ENCODE results near the gene CCL4. TPM values are rescaled to one million over a fixed set of nuclear protein-coding genes. Genes with fewer than 3 reads are reported as not detected.
"Not testable (repeated sequence)": the region's sequence is repeated elsewhere in the genome, so short reads cannot be mapped to it uniquely, and the experiment has no call there.

CCL4 gene
- total RNA-seq, 1 experiment from 2014 or later, result not detected

DNA sequence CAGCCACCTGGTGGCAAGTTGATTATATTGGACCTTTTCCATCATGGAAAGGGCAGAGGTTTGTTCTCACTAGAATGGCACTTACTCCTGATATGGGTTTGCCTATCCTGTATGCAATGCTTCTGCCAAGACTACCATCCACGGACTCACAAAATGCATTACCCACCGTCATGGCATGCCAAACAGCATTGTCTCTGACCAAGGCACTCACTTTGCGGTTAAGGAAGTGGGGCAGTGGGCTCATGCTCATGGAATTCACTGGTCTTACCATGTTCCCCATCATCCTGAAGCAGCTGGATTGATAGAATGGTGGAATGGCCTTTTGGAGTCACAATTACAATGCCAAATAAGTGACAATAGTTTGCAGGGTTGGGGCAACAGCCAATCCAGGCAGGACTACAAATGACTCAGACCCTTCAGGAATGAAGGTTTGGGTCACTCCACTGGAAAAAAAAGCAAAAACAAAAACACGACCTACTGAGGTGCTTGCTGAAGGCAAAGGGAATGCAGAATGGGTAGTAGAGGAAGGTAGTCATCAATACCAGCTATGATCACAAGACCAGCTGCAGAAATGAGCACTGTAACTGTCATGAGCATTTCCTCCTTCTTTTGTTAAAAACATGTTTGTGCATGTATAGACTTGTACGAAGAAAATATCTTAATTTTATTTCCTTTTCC is 11.5 kb downstream of the CCL4 start:
- DNase-seq (ENCODE audit: extremely low read depth, low read depth), result not testable (repeated sequence)

DNA sequence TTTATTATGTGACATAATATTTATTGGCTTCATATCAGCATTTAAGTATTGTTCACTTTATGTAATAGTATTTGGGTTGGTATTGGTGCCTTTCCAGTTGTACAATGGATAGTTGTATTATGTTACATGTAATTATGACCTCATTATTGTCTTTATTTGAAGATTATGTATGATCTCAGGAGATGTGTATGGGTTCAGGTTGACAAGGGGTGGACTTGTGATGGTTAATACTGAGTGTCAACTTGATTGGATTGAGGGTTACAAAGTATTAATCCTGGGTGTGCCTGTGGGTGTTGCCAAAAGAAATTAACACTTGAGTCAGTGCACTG is 12.0 kb downstream of the CCL4 start:
- DNase-seq (ENCODE audit: extremely low read depth, low read depth), result not testable (repeated sequence)

DNA sequence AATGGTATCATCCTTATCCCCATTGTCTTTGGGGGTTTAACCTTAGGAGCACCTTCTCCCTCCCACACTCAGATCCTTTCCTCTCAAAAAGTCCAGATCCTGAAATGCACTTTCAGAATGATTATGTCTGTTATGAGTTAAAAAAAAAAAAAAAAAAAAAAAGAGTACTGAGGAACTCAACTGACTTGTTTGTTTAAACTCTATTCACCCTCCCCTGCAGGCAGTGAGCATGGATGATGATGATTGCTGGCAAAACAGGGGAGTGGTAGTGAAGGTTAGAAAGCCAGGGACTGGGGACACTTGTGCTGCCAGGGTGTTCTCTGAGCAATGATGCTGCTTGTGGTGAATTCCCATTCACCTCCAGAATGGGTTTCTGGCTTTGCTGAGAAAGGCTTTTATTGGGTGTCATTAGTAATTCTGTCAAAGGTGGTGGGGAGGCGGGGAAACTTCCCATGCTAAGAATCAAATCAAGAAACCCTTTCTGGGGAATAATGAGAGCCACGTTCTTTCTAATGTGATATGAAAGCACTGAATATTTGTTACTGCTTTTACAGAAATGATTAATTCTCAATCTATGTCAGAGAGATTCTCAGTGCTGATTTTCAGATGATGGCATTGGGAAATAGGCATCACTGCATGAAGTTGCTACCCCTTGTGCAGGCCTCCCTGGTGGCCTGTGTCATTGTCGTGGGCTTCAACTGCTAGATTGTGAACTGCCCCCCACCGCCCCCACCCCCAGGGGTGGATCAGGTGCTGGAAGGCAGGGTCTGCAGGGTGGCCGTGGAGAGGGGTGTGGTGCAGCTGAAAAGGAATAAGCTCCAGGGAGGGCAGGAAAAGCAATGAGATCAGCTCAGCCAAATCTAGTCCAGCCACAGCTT is 14.1 kb downstream of the CCL4 start:
- DNase-seq (ENCODE audit: extremely low read depth, low read depth), result no peak

DNA sequence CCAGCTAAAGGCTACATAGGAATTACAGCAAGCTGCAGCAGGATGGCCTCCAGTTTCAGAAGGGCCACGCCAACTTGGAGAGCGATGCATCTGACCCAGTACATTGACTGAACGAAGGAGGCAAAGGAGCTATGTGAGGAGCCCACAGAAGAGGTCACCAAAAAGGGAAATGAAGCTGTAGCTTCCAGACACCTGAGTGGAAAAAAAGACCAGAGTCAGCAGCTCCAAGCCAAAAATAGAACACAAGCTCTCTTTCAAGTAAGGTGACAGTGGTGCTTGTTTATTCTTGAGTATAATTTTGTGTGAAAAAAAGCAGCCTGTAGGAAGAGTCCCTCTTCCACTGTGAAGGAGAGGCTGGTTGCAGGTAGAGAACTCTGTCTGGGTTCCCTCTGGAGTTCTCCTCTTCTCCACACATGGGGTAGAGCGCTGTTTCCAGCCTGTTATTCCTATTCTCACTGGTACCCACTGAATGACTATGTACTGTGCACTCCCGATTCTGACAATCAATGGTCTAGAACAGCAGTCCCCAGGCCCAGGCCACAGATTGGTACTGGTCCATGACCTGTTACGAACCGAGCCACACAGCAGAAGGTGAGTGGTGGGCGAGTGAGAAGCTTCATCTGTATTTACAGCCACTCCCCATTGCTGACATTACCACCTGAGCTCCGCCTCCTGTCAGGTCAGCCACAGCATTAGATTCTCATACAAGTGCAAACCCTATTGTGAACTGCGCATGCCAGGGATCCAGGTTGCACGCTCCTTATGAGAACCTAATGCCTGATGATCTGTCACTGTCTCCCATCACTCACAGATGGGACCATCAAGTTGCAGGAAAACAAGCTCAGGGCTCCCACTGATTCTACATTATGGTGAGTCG is 15.1 kb downstream of the CCL4 start:
- DNase-seq (ENCODE audit: extremely low read depth, low read depth), result no peak

DNA sequence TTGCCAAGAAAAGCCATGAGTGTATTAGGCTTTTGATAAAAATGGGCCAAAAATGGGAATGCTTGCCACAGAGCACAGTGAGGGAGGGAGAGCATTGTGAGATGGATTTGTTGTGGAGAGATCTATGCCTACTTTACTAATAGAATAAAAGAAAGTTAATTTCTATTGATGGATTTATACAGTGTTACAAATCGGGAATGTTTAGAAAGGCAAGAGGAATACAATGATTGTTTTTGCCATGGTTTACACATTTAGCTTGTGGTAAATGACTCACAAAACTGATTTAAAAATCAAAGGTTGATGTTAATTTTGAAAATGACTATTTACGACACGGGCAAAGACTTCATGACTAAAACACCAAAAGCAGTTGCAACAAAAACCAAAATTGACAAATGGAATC is 16.6 kb downstream of the CCL4 start:
- no peak for DNase-seq (ENCODE audit: extremely low read depth, low read depth)

DNA sequence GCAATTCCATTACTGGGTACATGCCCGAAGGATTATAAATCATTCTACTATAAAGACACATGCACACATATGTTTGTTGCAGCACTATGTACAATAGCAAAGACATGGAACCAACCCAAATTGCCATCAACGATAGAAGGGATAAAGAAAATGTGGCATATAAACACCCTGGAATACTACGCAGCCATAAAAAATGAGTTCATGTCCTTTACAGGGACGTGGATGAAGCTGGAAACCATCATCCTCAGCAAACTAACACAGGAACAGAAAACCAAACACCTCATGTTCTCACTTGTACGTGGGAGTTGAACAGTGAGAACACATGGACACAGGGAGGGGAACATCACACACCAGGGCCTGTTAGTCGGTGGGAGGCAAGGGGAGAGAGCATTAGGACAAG is 17.5 kb downstream of the CCL4 start:
- DNase-seq (ENCODE audit: extremely low read depth, low read depth), result not testable (repeated sequence)

DNA sequence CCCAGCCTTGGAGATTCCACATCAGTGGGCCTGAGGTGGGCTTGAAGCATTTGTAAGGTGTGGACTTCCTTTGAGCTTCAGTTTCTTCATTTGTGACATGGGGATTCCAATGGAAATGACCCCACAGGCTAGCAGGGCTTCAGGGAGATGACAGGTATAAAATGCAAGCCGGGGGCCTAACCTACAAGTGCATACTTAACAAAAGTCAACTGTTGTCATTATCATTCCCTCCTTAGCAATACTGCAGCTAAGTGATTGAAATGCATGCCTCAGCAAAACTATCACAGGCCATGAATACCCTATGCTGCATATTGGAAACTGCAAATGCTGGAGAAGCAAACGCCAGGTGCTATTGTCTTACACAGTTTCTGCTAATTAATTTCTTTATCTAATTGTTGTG is 19.8 kb downstream of the CCL4 start:
- no peak for DNase-seq (ENCODE audit: extremely low read depth, low read depth)

DNA sequence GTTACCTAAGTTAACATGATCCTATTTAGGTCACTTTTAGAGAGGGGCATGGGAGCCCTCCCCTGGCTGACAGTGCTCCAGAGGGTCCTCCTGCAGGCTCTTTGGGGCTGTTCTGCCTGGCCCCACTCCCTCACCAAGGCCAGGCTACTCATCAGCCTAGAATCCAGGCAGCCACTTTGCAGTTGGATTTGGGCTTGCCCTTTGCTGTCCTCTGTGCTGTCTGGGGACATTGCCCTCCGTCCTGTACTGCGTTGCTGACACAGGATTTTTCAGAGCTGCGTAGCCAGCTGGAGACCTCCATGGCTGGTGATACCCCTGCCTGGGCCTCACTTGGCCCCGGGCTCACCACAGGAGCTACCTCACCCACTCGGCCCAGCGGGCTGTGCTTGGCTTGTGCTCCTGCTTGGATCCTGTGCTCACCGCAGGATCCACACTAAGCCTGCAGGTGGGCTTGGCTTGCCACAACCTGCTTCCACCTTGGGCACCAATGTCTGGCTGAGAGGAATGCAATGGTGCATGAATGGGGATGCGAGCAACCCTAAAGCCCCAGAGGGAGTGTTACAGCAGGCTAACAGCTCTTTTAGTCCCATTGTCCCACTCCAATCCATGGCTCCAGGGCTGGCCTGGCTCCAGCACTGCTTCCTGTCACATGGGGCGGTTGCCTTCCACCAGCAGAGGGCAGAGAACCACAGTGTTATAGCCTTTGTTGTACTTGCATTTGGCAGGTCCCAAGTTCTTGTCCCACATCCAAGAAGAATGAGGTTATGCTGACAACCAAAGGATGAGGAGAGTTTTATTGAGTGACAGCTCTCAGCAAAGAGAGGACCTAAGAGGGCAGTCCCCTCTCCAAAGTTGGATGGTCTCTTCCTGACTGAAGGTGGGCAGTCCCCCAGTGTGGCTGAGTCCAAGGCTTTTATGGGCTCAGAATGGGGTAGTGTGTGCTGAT is 21.5 kb downstream of the CCL4 start:
- no peak for DNase-seq (ENCODE audit: extremely low read depth, low read depth)

DNA sequence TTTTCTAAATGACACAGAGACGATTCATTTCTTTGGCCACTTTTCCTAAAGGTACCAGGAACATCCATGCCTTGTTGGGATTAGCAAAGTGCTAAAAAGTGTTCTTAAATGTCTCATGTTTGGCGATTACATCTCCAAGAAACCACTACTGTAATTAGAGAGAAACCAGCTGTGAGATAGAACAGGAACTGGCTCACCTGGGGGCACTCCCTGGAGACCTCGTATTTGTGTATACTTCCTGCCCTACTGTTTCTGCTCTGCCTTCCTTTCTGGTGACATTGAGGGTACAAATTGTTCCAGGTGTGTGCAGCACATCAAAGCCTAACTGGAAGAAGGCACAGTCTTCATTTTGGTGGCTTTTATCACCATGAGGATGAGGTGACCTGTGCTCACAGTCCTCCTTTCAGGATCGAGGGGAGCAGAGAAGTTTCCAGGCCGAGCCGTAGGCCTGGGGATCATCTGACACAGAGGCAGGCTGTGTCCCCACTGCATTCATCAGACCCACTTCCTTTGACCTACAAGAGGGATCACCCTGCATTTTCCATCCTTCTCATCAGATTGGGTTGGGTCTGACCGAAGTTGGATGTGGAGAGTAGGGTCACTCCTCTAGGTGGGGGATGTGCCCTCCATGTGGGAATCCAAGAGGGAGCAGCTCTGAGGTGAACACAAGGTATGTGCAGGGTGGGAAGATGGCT is 23.7 kb downstream of the CCL4 start:
- DNase-seq (ENCODE audit: extremely low read depth, low read depth), result no peak

DNA sequence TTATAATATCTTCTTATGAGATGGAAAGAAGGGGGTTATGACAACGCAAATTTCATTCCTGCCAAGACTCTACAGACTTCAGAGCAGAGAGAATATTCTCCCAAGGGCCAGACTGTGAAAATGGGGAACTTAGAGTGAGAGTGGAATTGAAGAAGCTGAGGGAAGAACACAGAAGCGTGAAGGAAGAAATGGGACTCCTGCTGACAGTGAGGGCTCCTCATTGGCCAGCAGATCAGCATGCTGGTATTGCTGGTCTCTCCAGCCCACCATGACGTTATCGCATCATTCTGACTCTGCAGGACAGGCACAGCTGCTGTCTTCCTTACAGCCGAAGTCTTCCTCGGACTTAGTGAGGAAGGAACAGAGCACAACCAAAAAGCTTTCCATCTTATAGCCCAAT is 24.3 kb downstream of the CCL4 start:
- DNase-seq (ENCODE audit: extremely low read depth, low read depth), result no peak

DNA sequence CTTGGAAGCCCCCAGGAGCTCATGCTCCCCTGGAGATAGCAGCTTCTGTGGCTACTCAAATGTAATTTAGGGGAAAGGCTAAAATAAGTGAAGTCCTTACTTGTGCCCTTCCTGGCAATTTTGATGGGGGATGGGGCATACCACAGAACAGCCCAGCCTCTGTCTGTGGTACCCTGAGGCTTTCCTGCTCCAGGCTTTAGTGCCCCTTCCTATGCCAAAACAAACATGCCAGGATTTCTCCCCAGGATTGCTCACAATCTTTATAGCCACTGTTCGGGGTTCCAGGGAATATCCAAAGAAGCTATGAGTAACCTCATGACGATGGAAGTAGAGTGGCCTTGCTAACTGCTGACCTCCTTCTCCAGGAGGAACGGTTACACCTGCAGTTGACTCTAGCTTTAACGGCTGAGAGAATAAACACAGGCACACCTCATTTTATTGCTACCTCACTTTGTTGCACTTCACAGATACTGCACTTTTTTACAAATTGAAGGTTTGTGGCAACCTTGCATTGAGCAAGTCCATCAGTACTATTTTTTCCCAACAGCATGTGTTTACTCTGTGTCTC is 24.9 kb downstream of the CCL4 start:
- DNase-seq (ENCODE audit: extremely low read depth, low read depth), result no peak

DNA sequence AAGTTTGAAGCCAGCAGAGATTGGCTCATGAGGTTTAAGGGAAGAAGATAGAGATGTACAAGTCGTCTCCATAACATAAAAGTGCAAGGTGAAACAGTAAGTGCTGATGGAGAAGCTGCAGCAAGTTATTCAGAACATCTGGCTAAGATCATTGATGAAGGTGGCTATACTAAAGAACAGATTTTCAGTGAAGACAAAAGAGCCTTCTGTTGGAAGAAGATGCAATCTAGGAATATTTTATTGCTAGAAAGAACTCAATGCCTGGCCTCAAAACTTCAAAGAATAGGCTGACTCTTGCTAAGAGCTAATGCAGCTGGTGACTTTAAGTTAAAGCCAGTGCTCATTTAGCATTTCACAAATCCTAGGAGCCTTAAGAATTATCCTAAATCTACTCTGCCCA is 26.0 kb downstream of the CCL4 start:
- DNase-seq (ENCODE audit: extremely low read depth, low read depth), result no peak

DNA sequence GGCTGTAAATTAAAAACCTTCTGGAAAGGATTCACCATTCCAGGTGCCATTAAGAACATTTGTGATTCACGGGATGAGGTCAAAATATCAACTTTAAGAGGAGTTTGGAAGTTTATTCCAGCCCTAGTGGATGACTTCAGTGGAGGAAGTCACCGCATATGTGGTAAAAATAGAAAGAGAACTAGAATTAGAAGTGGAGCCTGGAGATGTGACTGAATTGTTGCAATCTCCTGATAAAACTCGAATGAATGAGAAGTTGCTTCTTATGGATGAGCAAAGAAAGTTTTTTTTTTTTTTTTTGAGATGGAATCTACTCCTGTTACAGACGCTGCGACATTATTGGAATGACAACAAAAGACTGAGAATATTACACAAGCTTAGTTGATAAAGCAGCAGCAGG is 26.7 kb downstream of the CCL4 start:
- DNase-seq (ENCODE audit: extremely low read depth, low read depth), result no peak

DNA sequence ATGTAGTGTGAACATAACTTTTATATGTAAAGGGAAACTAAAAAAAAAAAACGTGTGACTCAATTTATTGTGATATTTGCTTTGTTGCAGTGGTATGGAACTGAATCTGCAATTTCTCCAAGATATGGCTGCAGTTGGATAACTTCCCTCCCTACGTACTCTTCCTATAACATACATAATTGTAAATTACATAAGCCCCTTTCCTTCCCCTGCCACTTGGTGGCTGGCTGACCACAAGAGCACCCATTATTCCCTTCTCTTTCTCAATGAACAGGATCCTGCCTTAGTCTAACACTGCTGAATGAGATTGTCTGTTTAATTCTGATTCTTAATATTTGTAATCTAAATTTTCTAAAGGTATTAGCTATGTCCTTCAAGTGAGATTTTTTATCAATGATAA is 27.8 kb downstream of the CCL4 start:
- no peak for DNase-seq (ENCODE audit: extremely low read depth, low read depth)

DNA sequence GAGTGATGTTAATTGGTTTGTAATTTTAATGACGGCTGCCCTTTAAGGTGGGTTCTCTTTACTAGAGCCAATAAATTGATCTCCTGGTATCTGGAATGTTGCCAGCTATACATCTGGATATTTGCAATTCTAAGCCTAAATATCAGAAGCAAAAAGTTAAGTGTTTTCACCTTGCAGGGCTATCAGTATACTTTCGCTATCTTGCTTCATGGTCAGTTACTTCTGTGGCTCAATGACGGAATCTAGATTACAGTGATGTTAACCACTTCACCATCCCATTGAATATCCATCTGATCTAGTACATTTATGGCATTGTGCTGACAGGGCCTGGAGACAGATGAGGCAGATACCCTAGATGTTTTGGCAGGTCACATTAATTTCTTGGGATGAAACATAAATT is 28.3 kb downstream of the CCL4 start:
- DNase-seq (ENCODE audit: extremely low read depth, low read depth), result no peak

DNA sequence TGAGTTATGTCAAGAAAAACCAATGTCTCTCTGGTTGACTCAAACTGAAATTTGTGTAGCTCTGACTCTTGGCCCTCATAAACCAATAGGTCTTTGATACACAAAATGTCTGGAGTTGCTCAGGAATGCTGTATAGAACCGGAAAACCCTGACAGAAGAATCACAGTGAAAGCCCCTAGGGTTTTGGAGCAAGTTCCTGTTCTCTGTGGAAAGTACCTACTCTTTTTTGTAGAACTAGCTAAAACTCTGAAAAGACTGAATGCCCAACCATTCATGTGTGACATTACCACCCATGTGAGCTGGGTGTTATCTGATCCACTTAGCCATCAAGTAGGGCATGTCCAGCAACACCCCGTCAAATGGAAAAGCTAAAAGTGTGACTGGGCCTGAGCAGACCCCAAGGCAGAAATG is 28.8 kb downstream of the CCL4 start:
- no peak for DNase-seq (ENCODE audit: extremely low read depth, low read depth)

DNA sequence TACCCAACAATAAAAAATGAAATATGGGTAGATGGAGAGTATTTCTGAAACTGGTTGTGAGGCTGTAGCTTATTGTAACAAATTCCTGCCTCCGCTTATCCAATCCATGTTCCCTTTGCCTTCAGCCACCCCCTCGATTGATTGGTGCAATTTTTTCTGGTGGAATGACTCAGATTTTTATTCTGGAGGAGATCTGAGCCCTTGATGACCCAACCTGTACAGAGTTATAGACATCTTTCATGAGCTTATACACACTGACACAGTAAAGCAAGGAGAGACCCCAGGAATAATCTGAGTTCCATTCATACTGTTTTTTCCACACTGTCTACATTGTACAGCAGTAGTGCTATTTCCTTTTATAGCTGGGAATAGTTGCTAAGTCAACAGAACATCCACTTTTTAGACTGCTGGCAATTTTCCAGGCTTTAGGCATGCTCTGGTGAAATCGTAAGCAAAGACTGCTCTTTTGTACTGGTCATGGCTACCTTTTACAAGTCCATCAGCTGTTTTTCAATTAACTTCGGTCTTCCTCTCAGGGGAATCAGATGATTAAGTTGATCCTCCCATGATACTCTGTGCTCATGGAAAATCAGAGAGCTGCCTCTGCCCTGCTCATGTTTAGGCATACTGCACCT is 30.1 kb downstream of the CCL4 start:
- no peak for DNase-seq (ENCODE audit: extremely low read depth, low read depth)

DNA sequence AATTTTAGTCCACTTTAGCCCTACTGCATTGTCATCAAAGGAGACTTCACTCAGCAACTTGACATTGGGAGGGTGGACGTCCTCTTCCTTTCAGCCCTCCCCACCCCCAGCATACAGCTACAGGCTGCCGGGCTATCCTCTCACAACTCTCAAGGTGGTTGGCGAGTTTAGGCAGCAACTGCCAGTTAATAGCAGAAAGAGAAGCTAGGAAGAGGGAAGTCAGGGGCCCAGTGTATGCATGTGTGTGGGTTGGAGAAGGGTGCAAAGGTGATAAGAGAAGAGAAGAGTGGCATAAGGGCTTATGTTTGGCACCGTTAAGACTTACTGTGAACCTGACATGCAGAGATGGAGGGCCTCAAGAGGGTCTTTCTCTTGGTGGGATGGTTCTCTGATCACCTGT is 31.8 kb downstream of the CCL4 start:
- DNase-seq (ENCODE audit: extremely low read depth, low read depth), result no peak

DNA sequence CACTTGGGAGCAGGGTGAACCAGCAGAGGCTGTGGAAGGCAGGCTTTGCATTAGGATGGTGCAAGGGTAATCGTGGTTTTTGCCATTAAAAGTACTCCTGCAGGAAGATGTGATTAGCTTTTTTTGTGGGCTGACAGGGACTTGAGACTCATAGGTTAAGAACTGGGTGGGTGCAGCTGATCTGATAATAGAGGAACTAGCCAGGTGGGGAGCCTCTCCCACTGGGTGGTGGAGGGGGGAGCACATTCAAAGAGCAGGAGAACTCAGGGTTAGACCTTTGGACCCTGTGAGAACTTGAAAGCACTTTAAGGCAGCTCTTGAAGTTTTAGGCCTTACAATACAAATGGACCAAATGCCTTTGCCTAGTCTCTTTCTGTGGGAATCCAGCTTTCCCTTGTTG is 32.4 kb downstream of the CCL4 start:
- no peak for DNase-seq (ENCODE audit: extremely low read depth, low read depth)

Data from NCI-H460 (cell line).